HepG2 (cell line): Measurements from ENCODE around the gene PELI1.

Experiments used
- BRCA1 ChIP-seq: sonication (generic); formaldehyde crosslinking; IDR thresholded peaks from 2 replicates; pipeline ENCODE4 v1.4.0; 2020; ENCODE audit warnings: missing genetic modification reagents
- CBFB ChIP-seq: sonication (generic); formaldehyde crosslinking; IDR thresholded peaks from 2 replicates; pipeline ENCODE4 v1.4.0; 2020; ENCODE audit warnings: missing genetic modification reagents
- CHD2 ChIP-seq: IDR thresholded peaks from 2 replicates; pipeline ENCODE4 v1.6.1; 2011; ENCODE audit warnings: low read depth, low read length, improper control_type of control experiment
- DPF2 ChIP-seq: sonication (generic); formaldehyde crosslinking; IDR thresholded peaks from 2 replicates; pipeline ENCODE4 v1.4.0; 2020; ENCODE audit warnings: mild to moderate bottlenecking, low read depth, missing genetic modification reagents, borderline replicate concordance
- JUND ChIP-seq: sonication (generic); formaldehyde crosslinking; IDR thresholded peaks from 2 replicates; pipeline ENCODE4 v1.8.0; 2022; ENCODE audit warnings: mild to moderate bottlenecking, missing genetic modification reagents
- MTA3 ChIP-seq: sonication (generic); formaldehyde crosslinking; IDR thresholded peaks from 2 replicates; pipeline ENCODE4 v1.4.0; 2020; ENCODE audit warnings: missing genetic modification reagents
- NPAS2 ChIP-seq: sonication (generic); formaldehyde crosslinking; IDR thresholded peaks from 2 replicates; pipeline ENCODE4 v1.8.0; 2022; ENCODE audit warnings: mild to moderate bottlenecking, missing genetic modification reagents, borderline replicate concordance
- SOX6 ChIP-seq, 2 experiments: fragments of 450-650 bp in 1 of 2; sonication (generic) in 1 of 2; formaldehyde crosslinking in 1 of 2; IDR thresholded peaks; 2 replicates each; pipeline versions ENCODE4 v1.4.0 to v1.6.1; 2017 to 2020; ENCODE audit warnings: antibody characterized with exemption in 1 of 2, mild to moderate bottlenecking in 1 of 2, missing genetic modification reagents in 1 of 2
- ZNF263 ChIP-seq: sonication (generic); formaldehyde crosslinking; IDR thresholded peaks from 2 replicates; pipeline ENCODE4 v1.4.0; 2020; ENCODE audit warnings: missing genetic modification reagents
- TF ChIP-seq, protein P1 (sequence below): sonication (generic); formaldehyde crosslinking; IDR thresholded peaks from 2 replicates; pipeline ENCODE4 v1.5.0; 2020; ENCODE audit warnings: mild to moderate bottlenecking, missing genetic modification reagents, moderate library complexity
- TF ChIP-seq, protein P2 (sequence below), 2 experiments: sonication (generic) in 1 of 2; formaldehyde crosslinking in 1 of 2; IDR thresholded peaks; 2 replicates each; pipeline versions ENCODE4 v1.5.1 to v1.6.1; 2011 to 2020; ENCODE audit warnings: borderline replicate concordance in 1 of 2, low read depth in 1 of 2, low read length in 1 of 2, mild to moderate bottlenecking in 1 of 2, missing genetic modification reagents in 1 of 2, moderate library complexity in 1 of 2
- TF ChIP-seq, protein P3 (sequence below), 2 experiments: IDR thresholded peaks; 2 replicates each; pipeline ENCODE4 v1.6.1; 2011 to 2012; ENCODE audit warnings: low read length in 2 of 2, borderline replicate concordance in 1 of 2, low read depth in 1 of 2, mild to moderate bottlenecking in 1 of 2, moderate library complexity in 1 of 2
- TF ChIP-seq, protein P4 (sequence below), 2 experiments: sonication (generic) in 1 of 2; formaldehyde crosslinking in 1 of 2; IDR thresholded peaks; 2 replicates each; pipeline versions ENCODE4 v1.4.0 to v1.6.1; 2018 to 2020; ENCODE audit warnings: missing genetic modification reagents in 2 of 2, borderline replicate concordance in 1 of 2, low read depth in 1 of 2, mild to moderate bottlenecking in 1 of 2, missing biosample characterization in 1 of 2
- TF ChIP-seq, protein P5 (sequence below): sonication (generic); formaldehyde crosslinking; conservative IDR thresholded peaks from 2 replicates; pipeline ENCODE4 v1.4.0; 2020; ENCODE audit warnings: missing genetic modification reagents

DNA sequence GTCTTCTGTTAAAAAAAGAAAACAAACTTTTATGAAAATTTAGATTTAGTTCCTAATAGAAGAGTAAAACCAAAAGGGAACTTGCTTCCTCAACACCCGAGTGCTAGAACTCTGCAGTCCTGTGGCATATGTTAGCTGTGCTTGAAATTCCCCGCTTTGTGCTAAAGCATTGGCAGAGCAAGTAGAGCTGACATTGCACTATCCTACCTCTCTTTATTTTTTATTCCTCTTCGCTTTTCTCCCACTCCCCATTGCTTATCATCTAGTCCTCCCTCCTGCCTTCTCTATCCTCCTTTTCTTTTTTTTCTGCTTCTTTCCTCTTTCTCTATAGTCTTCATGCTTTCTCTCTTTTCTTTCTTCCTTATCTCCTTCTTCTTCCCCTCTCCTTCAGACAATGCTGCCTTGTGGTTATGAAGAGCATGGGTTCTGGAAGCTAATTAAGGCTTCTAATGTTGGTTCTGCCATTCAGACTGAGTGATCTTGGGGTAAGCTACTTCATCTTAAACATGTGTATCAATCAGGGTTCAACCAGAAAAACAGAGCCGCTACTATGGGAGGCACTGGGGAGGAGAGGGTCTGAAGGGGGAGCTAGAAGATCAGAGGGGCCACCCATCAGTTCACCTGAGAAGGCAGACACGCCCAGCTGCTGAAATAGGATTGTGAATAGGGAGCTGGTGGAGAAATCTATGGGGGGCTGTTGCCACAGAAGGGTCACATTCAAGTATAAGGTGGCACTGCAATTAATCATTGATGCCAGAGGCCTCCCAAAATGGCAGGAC lies 31.4 kb upstream of the PELI1 start:
- TF ChIP-seq, protein P1, sequence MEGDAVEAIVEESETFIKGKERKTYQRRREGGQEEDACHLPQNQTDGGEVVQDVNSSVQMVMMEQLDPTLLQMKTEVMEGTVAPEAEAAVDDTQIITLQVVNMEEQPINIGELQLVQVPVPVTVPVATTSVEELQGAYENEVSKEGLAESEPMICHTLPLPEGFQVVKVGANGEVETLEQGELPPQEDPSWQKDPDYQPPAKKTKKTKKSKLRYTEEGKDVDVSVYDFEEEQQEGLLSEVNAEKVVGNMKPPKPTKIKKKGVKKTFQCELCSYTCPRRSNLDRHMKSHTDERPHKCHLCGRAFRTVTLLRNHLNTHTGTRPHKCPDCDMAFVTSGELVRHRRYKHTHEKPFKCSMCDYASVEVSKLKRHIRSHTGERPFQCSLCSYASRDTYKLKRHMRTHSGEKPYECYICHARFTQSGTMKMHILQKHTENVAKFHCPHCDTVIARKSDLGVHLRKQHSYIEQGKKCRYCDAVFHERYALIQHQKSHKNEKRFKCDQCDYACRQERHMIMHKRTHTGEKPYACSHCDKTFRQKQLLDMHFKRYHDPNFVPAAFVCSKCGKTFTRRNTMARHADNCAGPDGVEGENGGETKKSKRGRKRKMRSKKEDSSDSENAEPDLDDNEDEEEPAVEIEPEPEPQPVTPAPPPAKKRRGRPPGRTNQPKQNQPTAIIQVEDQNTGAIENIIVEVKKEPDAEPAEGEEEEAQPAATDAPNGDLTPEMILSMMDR (CRISPR knock-in tag), result no peak
- TF ChIP-seq, protein P2, sequence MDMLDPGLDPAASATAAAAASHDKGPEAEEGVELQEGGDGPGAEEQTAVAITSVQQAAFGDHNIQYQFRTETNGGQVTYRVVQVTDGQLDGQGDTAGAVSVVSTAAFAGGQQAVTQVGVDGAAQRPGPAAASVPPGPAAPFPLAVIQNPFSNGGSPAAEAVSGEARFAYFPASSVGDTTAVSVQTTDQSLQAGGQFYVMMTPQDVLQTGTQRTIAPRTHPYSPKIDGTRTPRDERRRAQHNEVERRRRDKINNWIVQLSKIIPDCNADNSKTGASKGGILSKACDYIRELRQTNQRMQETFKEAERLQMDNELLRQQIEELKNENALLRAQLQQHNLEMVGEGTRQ (IDR thresholded peaks at IDR 0.05; ENCODE audit: low read depth, low read length), result no peak
- TF ChIP-seq, protein P2 (CRISPR knock-in tag; IDR thresholded peaks at IDR 0.05; ENCODE audit: borderline replicate concordance), result no peak
- TF ChIP-seq ZNF263 (CRISPR knock-in tag), result no peak
- TF ChIP-seq, protein P3, sequence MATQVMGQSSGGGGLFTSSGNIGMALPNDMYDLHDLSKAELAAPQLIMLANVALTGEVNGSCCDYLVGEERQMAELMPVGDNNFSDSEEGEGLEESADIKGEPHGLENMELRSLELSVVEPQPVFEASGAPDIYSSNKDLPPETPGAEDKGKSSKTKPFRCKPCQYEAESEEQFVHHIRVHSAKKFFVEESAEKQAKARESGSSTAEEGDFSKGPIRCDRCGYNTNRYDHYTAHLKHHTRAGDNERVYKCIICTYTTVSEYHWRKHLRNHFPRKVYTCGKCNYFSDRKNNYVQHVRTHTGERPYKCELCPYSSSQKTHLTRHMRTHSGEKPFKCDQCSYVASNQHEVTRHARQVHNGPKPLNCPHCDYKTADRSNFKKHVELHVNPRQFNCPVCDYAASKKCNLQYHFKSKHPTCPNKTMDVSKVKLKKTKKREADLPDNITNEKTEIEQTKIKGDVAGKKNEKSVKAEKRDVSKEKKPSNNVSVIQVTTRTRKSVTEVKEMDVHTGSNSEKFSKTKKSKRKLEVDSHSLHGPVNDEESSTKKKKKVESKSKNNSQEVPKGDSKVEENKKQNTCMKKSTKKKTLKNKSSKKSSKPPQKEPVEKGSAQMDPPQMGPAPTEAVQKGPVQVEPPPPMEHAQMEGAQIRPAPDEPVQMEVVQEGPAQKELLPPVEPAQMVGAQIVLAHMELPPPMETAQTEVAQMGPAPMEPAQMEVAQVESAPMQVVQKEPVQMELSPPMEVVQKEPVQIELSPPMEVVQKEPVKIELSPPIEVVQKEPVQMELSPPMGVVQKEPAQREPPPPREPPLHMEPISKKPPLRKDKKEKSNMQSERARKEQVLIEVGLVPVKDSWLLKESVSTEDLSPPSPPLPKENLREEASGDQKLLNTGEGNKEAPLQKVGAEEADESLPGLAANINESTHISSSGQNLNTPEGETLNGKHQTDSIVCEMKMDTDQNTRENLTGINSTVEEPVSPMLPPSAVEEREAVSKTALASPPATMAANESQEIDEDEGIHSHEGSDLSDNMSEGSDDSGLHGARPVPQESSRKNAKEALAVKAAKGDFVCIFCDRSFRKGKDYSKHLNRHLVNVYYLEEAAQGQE (IDR thresholded peaks at IDR 0.05; ENCODE audit: borderline replicate concordance in 1 of 2, low read depth in 1 of 2, low read length in 2 of 2), result no peak
- no peak for TF ChIP-seq MTA3 (CRISPR knock-in tag)
- no peak for TF ChIP-seq DPF2 (CRISPR knock-in tag)
- TF ChIP-seq NPAS2 (CRISPR knock-in tag), result no peak
- no peak for TF ChIP-seq BRCA1 (CRISPR knock-in tag)
- TF ChIP-seq CHD2, result no peak
- TF ChIP-seq CBFB, result no peak
- no peak for TF ChIP-seq JUND (CRISPR knock-in tag)
- TF ChIP-seq SOX6 (IDR thresholded peaks at IDR 0.05), result no peak
- TF ChIP-seq SOX6 (CRISPR knock-in tag; IDR thresholded peaks at IDR 0.05), result no peak
- TF ChIP-seq, protein P4, sequence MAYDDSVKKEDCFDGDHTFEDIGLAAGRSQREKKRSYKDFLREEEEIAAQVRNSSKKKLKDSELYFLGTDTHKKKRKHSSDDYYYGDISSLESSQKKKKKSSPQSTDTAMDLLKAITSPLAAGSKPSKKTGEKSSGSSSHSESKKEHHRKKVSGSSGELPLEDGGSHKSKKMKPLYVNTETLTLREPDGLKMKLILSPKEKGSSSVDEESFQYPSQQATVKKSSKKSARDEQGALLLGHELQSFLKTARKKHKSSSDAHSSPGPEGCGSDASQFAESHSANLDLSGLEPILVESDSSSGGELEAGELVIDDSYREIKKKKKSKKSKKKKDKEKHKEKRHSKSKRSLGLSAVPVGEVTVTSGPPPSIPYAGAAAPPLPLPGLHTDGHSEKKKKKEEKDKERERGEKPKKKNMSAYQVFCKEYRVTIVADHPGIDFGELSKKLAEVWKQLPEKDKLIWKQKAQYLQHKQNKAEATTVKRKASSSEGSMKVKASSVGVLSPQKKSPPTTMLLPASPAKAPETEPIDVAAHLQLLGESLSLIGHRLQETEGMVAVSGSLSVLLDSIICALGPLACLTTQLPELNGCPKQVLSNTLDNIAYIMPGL (CRISPR knock-in tag; IDR thresholded peaks at IDR 0.05; ENCODE audit: borderline replicate concordance in 1 of 2, low read depth in 1 of 2), result no peak
- TF ChIP-seq, protein P5, sequence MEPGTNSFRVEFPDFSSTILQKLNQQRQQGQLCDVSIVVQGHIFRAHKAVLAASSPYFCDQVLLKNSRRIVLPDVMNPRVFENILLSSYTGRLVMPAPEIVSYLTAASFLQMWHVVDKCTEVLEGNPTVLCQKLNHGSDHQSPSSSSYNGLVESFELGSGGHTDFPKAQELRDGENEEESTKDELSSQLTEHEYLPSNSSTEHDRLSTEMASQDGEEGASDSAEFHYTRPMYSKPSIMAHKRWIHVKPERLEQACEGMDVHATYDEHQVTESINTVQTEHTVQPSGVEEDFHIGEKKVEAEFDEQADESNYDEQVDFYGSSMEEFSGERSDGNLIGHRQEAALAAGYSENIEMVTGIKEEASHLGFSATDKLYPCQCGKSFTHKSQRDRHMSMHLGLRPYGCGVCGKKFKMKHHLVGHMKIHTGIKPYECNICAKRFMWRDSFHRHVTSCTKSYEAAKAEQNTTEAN, result no peak
